Measurements from ENCODE around the gene FBXW8. TPM values are rescaled to one million over a fixed set of nuclear protein-coding genes. Genes with fewer than 3 reads are reported as not detected.
A peak's percentile ranks its signal among the peaks of the same experiment; 100 is the strongest.

Gene FBXW8
- 11.6 and 12.1 TPM in 2 replicates for polyA plus RNA-seq (2013)

- Histone ChIP-seq H3K9ac (ENCODE audit: low read length) (peak within 1 kb of the TSS; percentile 94), H3K4me2 (ENCODE audit: low read length) (peak within 1 kb of the TSS; percentile 67)
These were observed at the start of gene FBXW8 for GRCh38 chr12:116910645-116911451. Gene FBXW8, plus strand, starts transcription at chr12:116910950. Its CDS starts 88 bp downstream, at chr12:116911038.

GRCh38 chr12:116861320-116861719 is 49.4 kb upstream of the FBXW8 start:
- Histone ChIP-seq H3K23ac (ENCODE audit: low read length) (no peak overlapping the region), H4K8ac (ENCODE audit: low read depth, low read length) (no peak overlapping the region), H2AK5ac (ENCODE audit: low read length) (no peak overlapping the region), H3K4me1 (ENCODE audit: control insufficient read depth in 1 of 2, insufficient read depth in 2 of 2, low read length in 2 of 2) (peaks cover 0 to 2% of the 10 kb centered on the region in 2 experiments), H3K18ac (ENCODE audit: low read length) (no peak overlapping the region), H4K91ac (ENCODE audit: low read depth, low read length) (no peak overlapping the region), H3K4me2 (ENCODE audit: low read length) (no peak overlapping the region), H3K36me3 (ENCODE audit: control insufficient read depth in 1 of 2, insufficient read depth in 2 of 2, low read length in 2 of 2) (no peaks in the 10 kb centered on the region), H2BK12ac (ENCODE audit: low read length) (no peak overlapping the region), H3K27ac (ENCODE audit: low read depth, low read length) (no peak overlapping the region), H3K9ac (ENCODE audit: low read length) (no peak overlapping the region), H2AFZ (ENCODE audit: insufficient read depth, low read length, poor library complexity) (no peak overlapping the region), H3K4me3 (ENCODE audit: low read depth, low read length) (no peak overlapping the region), H3K4ac (ENCODE audit: low read depth, low read length) (no peak overlapping the region), H2BK5ac (ENCODE audit: low read depth, low read length, poor library complexity) (no peak overlapping the region), H4K12ac (ENCODE audit: low read depth, low read length) (no peak overlapping the region), H3K79me2 (ENCODE audit: control insufficient read depth, insufficient read depth, low read length, poor library complexity) (no peaks in the 10 kb centered on the region), H3K27me3 (ENCODE audit: insufficient read depth, low read length) (no peaks in the 10 kb centered on the region), H3K14ac (ENCODE audit: low read length) (no peak overlapping the region), H3K9me3 (ENCODE audit: insufficient read depth, low read depth, low read length) (peaks cover 1% of the 10 kb centered on the region), H2BK120ac (ENCODE audit: insufficient read depth, low read length, poor library complexity) (no peak overlapping the region), H3K79me1 (ENCODE audit: low read length) (no peaks in the 10 kb centered on the region)
- no CpG with 5 or more reads among the region's 12 CpGs for WGBS (ENCODE audit: extremely low coverage, insufficient coverage, insufficient read length)
- peak; percentile 26 to 66 for DNase-seq

More at GRCh38 chr12:116910645-116911451, at the start of gene FBXW8:
- Histone ChIP-seq H3K9me3 (ENCODE audit: insufficient read depth, low read depth, low read length) (peaks cover 1% of the 10 kb centered on the region), H4K91ac (ENCODE audit: low read depth, low read length) (peak within 1 kb of the TSS; percentile 96), H3K4me3 (ENCODE audit: low read depth, low read length) (peak within 1 kb of the TSS; percentile 91), H2AK5ac (ENCODE audit: low read length) (no peak within 1 kb of the TSS), H3K4me1 (ENCODE audit: control insufficient read depth in 1 of 2, insufficient read depth in 2 of 2, low read length in 2 of 2) (peaks cover 0 to 3% of the 10 kb centered on the region in 2 experiments), H4K12ac (ENCODE audit: low read depth, low read length) (peak within 1 kb of the TSS; percentile 87), H3K27me3 (ENCODE audit: insufficient read depth, low read length) (no peaks in the 10 kb centered on the region), H3K4ac (ENCODE audit: low read depth, low read length) (peak within 1 kb of the TSS; percentile 81), H4K8ac (ENCODE audit: low read depth, low read length) (peak within 1 kb of the TSS; percentile 91), H3K18ac (ENCODE audit: low read length) (peak within 1 kb of the TSS; percentile 93), H2BK12ac (ENCODE audit: low read length) (no peak within 1 kb of the TSS), H2BK5ac (ENCODE audit: low read depth, low read length, poor library complexity) (peak within 1 kb of the TSS; percentile 67), H3K27ac (ENCODE audit: low read depth, low read length) (peak within 1 kb of the TSS; percentile 69), H3K14ac (ENCODE audit: low read length) (peak within 1 kb of the TSS; percentile 97), H2BK120ac (ENCODE audit: insufficient read depth, low read length, poor library complexity) (peak within 1 kb of the TSS; percentile 86), H3K36me3 (ENCODE audit: control insufficient read depth in 1 of 2, insufficient read depth in 2 of 2, low read length in 2 of 2) (peaks cover 0 to 3% of the 10 kb centered on the region in 2 experiments), H3K79me2 (ENCODE audit: control insufficient read depth, insufficient read depth, low read length, poor library complexity) (peaks cover 4% of the 10 kb centered on the region), H3K23ac (ENCODE audit: low read length) (no peak within 1 kb of the TSS), H3K79me1 (ENCODE audit: low read length) (peaks cover 6% of the 10 kb centered on the region), H2AFZ (ENCODE audit: insufficient read depth, low read length, poor library complexity) (peak within 1 kb of the TSS; percentile 94)
- WGBS (ENCODE audit: extremely low coverage, insufficient coverage, insufficient read length) = no CpG with 5 or more reads among the region's 82 CpGs
- peak; percentile 43 to 73 for DNase-seq

- Histone ChIP-seq H3K36me3 (ENCODE audit: control insufficient read depth in 1 of 2, insufficient read depth in 2 of 2, low read length in 2 of 2) (no peaks in the 10 kb centered on the region), H3K9ac (ENCODE audit: low read length) (no peak overlapping the region), H2BK5ac (ENCODE audit: low read depth, low read length, poor library complexity) (no peak overlapping the region), H2AFZ (ENCODE audit: insufficient read depth, low read length, poor library complexity) (no peak overlapping the region), H3K79me1 (ENCODE audit: low read length) (no peaks in the 10 kb centered on the region), H3K4me3 (ENCODE audit: low read depth, low read length) (no peak overlapping the region), H3K4me2 (ENCODE audit: low read length) (no peak overlapping the region), H3K27me3 (ENCODE audit: insufficient read depth, low read length) (no peaks in the 10 kb centered on the region), H3K4ac (ENCODE audit: low read depth, low read length) (no peak overlapping the region), H2BK12ac (ENCODE audit: low read length) (no peak overlapping the region), H3K79me2 (ENCODE audit: control insufficient read depth, insufficient read depth, low read length, poor library complexity) (no peaks in the 10 kb centered on the region), H3K14ac (ENCODE audit: low read length) (no peak overlapping the region), H3K9me3 (ENCODE audit: insufficient read depth, low read depth, low read length) (peaks cover 1% of the 10 kb centered on the region), H4K91ac (ENCODE audit: low read depth, low read length) (no peak overlapping the region), H2AK5ac (ENCODE audit: low read length) (no peak overlapping the region), H4K8ac (ENCODE audit: low read depth, low read length) (no peak overlapping the region), H2BK120ac (ENCODE audit: insufficient read depth, low read length, poor library complexity) (no peak overlapping the region), H4K12ac (ENCODE audit: low read depth, low read length) (no peak overlapping the region), H3K4me1 (ENCODE audit: control insufficient read depth in 1 of 2, insufficient read depth in 2 of 2, low read length in 2 of 2) (peaks cover 0 to 2% of the 10 kb centered on the region in 2 experiments), H3K18ac (ENCODE audit: low read length) (no peak overlapping the region), H3K27ac (ENCODE audit: low read depth, low read length) (no peak overlapping the region), H3K23ac (ENCODE audit: low read length) (no peak overlapping the region)
- no peak for DNase-seq
- no CpG with 5 or more reads among the region's 4 CpGs for WGBS (ENCODE audit: extremely low coverage, insufficient coverage, insufficient read length)
These were observed 48.6 kb upstream of the FBXW8 start for GRCh38 chr12:116862167-116862566.

- H3K36me3 ChIP-seq (ENCODE audit: control insufficient read depth in 1 of 2, insufficient read depth in 2 of 2, low read length in 2 of 2) = no peaks in the 10 kb centered on the region
- H3K79me1 ChIP-seq (ENCODE audit: low read length) = no peaks in the 10 kb centered on the region
- H3K27me3 ChIP-seq (ENCODE audit: insufficient read depth, low read length) = no peaks in the 10 kb centered on the region
- no peak overlapping the region for H3K14ac ChIP-seq (ENCODE audit: low read length)
- WGBS (ENCODE audit: extremely low coverage, insufficient coverage, insufficient read length) = no CpG with 5 or more reads among the region's 6 CpGs
- peaks cover 0 to 2% of the 10 kb centered on the region in 2 experiments for H3K4me1 ChIP-seq (ENCODE audit: control insufficient read depth in 1 of 2, insufficient read depth in 2 of 2, low read length in 2 of 2)
- peak in 1 of 2 donors; percentile 26 for DNase-seq
- H3K18ac ChIP-seq (ENCODE audit: low read length) = no peak overlapping the region
- no peaks in the 10 kb centered on the region for H3K79me2 ChIP-seq (ENCODE audit: control insufficient read depth, insufficient read depth, low read length, poor library complexity)
- H2BK12ac ChIP-seq (ENCODE audit: low read length) = no peak overlapping the region
- H3K9me3 ChIP-seq (ENCODE audit: insufficient read depth, low read depth, low read length) = peaks cover 1% of the 10 kb centered on the region
- no peak overlapping the region for H3K4me2 ChIP-seq (ENCODE audit: low read length)
- no peak overlapping the region for H3K9ac ChIP-seq (ENCODE audit: low read length)
- H4K91ac ChIP-seq (ENCODE audit: low read depth, low read length) = no peak overlapping the region
- no peak overlapping the region for H4K12ac ChIP-seq (ENCODE audit: low read depth, low read length)
- no peak overlapping the region for H3K4ac ChIP-seq (ENCODE audit: low read depth, low read length)
- no peak overlapping the region for H3K4me3 ChIP-seq (ENCODE audit: low read depth, low read length)
- H3K27ac ChIP-seq (ENCODE audit: low read depth, low read length) = no peak overlapping the region
- H2BK5ac ChIP-seq (ENCODE audit: low read depth, low read length, poor library complexity) = no peak overlapping the region
- H4K8ac ChIP-seq (ENCODE audit: low read depth, low read length) = no peak overlapping the region
- H2BK120ac ChIP-seq (ENCODE audit: insufficient read depth, low read length, poor library complexity) = no peak overlapping the region
- H3K23ac ChIP-seq (ENCODE audit: low read length) = no peak overlapping the region
- no peak overlapping the region for H2AK5ac ChIP-seq (ENCODE audit: low read length)
- H2AFZ ChIP-seq (ENCODE audit: insufficient read depth, low read length, poor library complexity) = no peak overlapping the region
These were observed 47.4 kb upstream of the FBXW8 start for GRCh38 chr12:116863275-116863767.
